Right cardiac atrium (tissue), 5 donors: ENCODE results near the gene PPEF1. TPM values are rescaled to one million over a fixed set of nuclear protein-coding genes. Genes with fewer than 3 reads are reported as not detected.

Experiments
- ATAC-seq, 2 donors: fragments of 200-7000 bp; cut with Tn5 transposase; one replicate each; pipeline versions ENCODE4 v1.8.0 to v1.9.1; 2020; ENCODE audit warnings: moderate library complexity in 2 of 2, mild to moderate bottlenecking in 1 of 2
- DNase-seq, 3 donors: peaks; one replicate each; pipeline ENCODE4 v3.0.0-alpha.2; 2020
- H3K27ac ChIP-seq: one replicate; pipeline ENCODE4 v1.5.1; 2013; ENCODE audit warnings: mild to moderate bottlenecking, low read length, control low read depth, moderate library complexity
- H3K27me3 ChIP-seq: one replicate; pipeline ENCODE4 v1.6.1; 2013; ENCODE audit not compliant: control insufficient read depth, insufficient read depth
- H3K4me1 ChIP-seq: one replicate; pipeline ENCODE4 v1.6.1; 2013; ENCODE audit warnings: low read length; ENCODE audit not compliant: control insufficient read depth, insufficient read depth
- H3K4me3 ChIP-seq: one replicate; pipeline ENCODE4 v1.5.1; 2013; ENCODE audit warnings: low read length, control low read depth
- H3K9me3 ChIP-seq: one replicate; pipeline ENCODE4 v1.6.1; 2013; ENCODE audit warnings: low read length; ENCODE audit not compliant: control insufficient read depth
- WGBS: extraction: QIAGEN DNeasy Blood & Tissue Kit; methylation state at CpG from one replicate; pipeline ENCODE4 v1.1.7; 2013; 5-methylcytosine and 5-hydroxymethylcytosine counted together
- intact Hi-C, 4 donors: fragments of 100-400 bp; cut with DNase I; formaldehyde crosslinking; loops; one replicate each; pipeline versions ENCODE4 v1.11.0 to v1.14.0; 2022 to 2023
- polyA plus RNA-seq: library from polyadenylated mRNA; stranded (reverse); fragments of 200-250 nt; gene quantifications from one replicate; pipeline ENCODE4 v1.2.3, GENCODE V29; 2013
- total RNA-seq, 4 donors: library from RNA; stranded (reverse); fragmentation: NEBNext Ultra II Directional; extraction: Animal tissue kit (Norgen Biotek cat#: 25700); gene quantifications; one replicate each; pipeline ENCODE4 v1.2.1, GENCODE V29; 2021
- donor health status: healthy with polysubstance abuse.
- donor health status: DM: no; HTN: yes; CAD: no.
- donor health status: DM: no; HTN: no; CAD: no.
- donor health status: DM: no; HTN: yes; CAD: no; lungs with severe emphysema.
- donor health status: DM: yes; HTN: yes; CAD: no.

PPEF1 gene
- total and polyA plus RNA-seq, 5 donors = 0.36 to 3.6 (median 2.1) TPM

GRCh38 chrX:18872621-18873020 lies 165.2 kb downstream of the PPEF1 start:
- Histone ChIP-seq H3K9me3 (no peaks in the 10 kb centered on the region), H3K4me1 (peaks cover 6% of the 10 kb centered on the region), H3K27ac (peak overlapping the region; percentile 73), H3K4me3 (no peak overlapping the region), H3K27me3 (no peaks in the 10 kb centered on the region)
- intact Hi-C loops = no loop called here
- DNase-seq = no peak
- 77% methylated on average over 8 of the region's 8 CpGs for WGBS
- no peak for ATAC-seq

GRCh38 chrX:18873189-18873791 lies 165.8 kb downstream of the PPEF1 start:
- intact Hi-C loops = no loop called here
- Histone ChIP-seq H3K9me3 (no peaks in the 10 kb centered on the region), H3K27ac (peak overlapping the region; percentile 91), H3K4me1 (peaks cover 6% of the 10 kb centered on the region), H3K27me3 (no peaks in the 10 kb centered on the region), H3K4me3 (no peak overlapping the region)
- WGBS = 43% methylated on average over 27 of the region's 27 CpGs
- DNase-seq (peak; percentile 57 to 76 (median 67)), ATAC-seq (peak; percentile 89 to 91)

- no peak overlapping the region for H3K4me3 ChIP-seq
- H3K9me3 ChIP-seq = no peaks in the 10 kb centered on the region
- intact Hi-C loops = no loop called here
- peak overlapping the region; percentile 91 for H3K27ac ChIP-seq
- peaks cover 6% of the 10 kb centered on the region for H3K4me1 ChIP-seq
- DNase-seq (no peak), ATAC-seq (no peak)
- no peaks in the 10 kb centered on the region for H3K27me3 ChIP-seq
- 87% methylated on average over 12 of the region's 12 CpGs for WGBS
These were observed 166.4 kb downstream of the PPEF1 start for GRCh38 chrX:18873836-18874235.

GRCh38 chrX:18874560-18875255 lies 167.3 kb downstream of the PPEF1 start:
- intact Hi-C loops = no loop called here
- Histone ChIP-seq H3K4me3 (no peak overlapping the region), H3K27me3 (no peaks in the 10 kb centered on the region), H3K4me1 (peaks cover 6% of the 10 kb centered on the region), H3K9me3 (no peaks in the 10 kb centered on the region), H3K27ac (peak overlapping the region; percentile 13)
- 89% methylated on average over 27 of the region's 27 CpGs for WGBS
- ATAC-seq (no peak), DNase-seq (no peak)

- H3K27me3 ChIP-seq = no peaks in the 10 kb centered on the region
- intact Hi-C loops = no loop called here
- no peak overlapping the region for H3K4me3 ChIP-seq
- DNase-seq (no peak), ATAC-seq (no peak)
- WGBS = 74% methylated on average over 15 of the region's 15 CpGs
- H3K9me3 ChIP-seq = no peaks in the 10 kb centered on the region
- no peak overlapping the region for H3K27ac ChIP-seq
- H3K4me1 ChIP-seq = peaks cover 6% of the 10 kb centered on the region
These were observed 167.9 kb downstream of the PPEF1 start for GRCh38 chrX:18875256-18875878.

GRCh38 chrX:18877469-18877868 lies 170.0 kb downstream of the PPEF1 start:
- Histone ChIP-seq H3K9me3 (no peaks in the 10 kb centered on the region), H3K27ac (no peak overlapping the region), H3K4me1 (peaks cover 2% of the 10 kb centered on the region), H3K4me3 (no peak overlapping the region), H3K27me3 (no peaks in the 10 kb centered on the region)
- DNase-seq (no peak), ATAC-seq (no peak)
- 91% methylated on average over 7 of the region's 7 CpGs for WGBS
- intact Hi-C loops = no loop called here

Other genes starting within 250 kb of the PPEF1 start
- gene RS1, start 35.5 kb upstream of the PPEF1 start, total RNA-seq = not detected
- not detected for gene RS1, start 35.5 kb upstream of the PPEF1 start, polyA plus RNA-seq